Measurements from ENCODE around the gene BMP10. TPM values are rescaled to one million over a fixed set of nuclear protein-coding genes. Genes with fewer than 3 reads are reported as not detected.

The BMP10 gene
- total RNA-seq, 1 donor from 2014 or later, result 0.19 TPM

DNA sequence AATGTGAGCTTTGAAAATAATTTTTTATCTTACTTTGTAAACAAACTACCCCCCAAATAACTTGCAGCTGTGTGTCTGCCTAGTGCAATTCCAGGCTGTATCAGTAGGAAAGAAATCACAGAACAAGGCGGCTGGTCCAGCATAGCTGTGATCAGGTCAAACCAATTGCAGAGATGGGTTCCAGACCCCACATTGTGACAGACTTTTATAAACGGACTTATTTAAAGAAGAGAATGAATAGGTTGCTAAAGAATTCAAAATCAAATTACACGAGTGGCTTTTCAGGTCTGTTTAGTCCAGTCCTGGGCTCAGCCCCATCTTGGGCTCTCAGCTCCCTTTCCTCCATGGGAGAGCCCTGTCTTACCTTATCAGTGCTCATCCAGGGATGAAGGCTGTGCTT lies 11.1 kb downstream of the BMP10 start:
- Histone ChIP-seq H3K27ac (replicated peaks) (no peak overlapping the region), H3K4me3 (no peak overlapping the region), H3K9me3 (replicated peaks) (no peaks in the 10 kb centered on the region), H3K27me3 (ENCODE audit: low read depth) (peaks cover 96% of the 10 kb centered on the region), H3K4me1 (peaks cover 3% of the 10 kb centered on the region), H3K36me3 (no peaks in the 10 kb centered on the region)
- DNase-seq, result no peak
- intact Hi-C loops (cut with micrococcal nuclease), result no loop called here
- TF ChIP-seq CTCF (IDR thresholded peaks at IDR 0.05; ENCODE audit: borderline replicate concordance), result no peak

- Histone ChIP-seq H3K27ac (replicated peaks) (no peak overlapping the region), H3K4me1 (peaks cover 10% of the 10 kb centered on the region), H3K4me3 (no peak overlapping the region), H3K9me3 (replicated peaks) (no peaks in the 10 kb centered on the region), H3K36me3 (no peaks in the 10 kb centered on the region), H3K27me3 (ENCODE audit: low read depth) (peaks cover 89% of the 10 kb centered on the region)
- DNase-seq, result no peak
- intact Hi-C loops (cut with micrococcal nuclease), result no loop called here
- no peak for TF ChIP-seq CTCF (IDR thresholded peaks at IDR 0.05; ENCODE audit: borderline replicate concordance)
Measured at GRCh38 chr2:68857855-68858456, 13.2 kb downstream of the BMP10 start.

DNA sequence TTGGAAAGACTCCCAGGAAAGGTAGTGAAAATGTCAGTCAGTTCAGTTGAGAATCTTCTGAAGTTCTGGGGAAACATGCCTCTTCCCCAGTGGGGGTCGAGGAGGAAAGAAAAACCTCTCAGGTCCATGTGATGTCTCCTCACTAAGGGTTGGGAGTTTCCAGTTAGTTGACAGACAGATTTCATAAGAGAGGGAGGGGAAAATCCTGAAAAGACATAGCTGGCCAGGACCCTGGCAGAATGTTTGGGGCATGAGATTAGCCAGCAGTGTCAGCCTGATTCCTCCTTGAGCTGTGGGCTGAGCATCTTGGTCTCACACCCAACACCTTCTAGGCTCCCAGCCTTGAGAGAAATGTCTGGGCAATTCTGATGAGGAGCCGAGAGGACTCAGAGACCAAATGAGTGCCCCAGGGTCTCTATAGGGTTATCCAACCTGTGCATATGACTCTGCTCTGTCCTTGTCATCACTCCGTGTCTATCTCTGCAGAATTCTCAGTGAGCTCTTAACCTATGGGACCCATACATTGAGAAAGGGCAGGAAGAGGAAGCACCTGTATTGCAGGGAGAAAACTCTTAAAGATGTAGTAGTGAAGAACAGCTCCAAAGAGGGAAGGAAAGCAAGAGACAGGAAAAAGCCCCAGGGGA lies 13.9 kb downstream of the BMP10 start:
- Histone ChIP-seq H3K36me3 (no peaks in the 10 kb centered on the region), H3K4me3 (no peak overlapping the region), H3K4me1 (peaks cover 9% of the 10 kb centered on the region), H3K27ac (replicated peaks) (no peak overlapping the region), H3K27me3 (ENCODE audit: low read depth) (peaks cover 92% of the 10 kb centered on the region), H3K9me3 (replicated peaks) (no peaks in the 10 kb centered on the region)
- no peak for DNase-seq
- intact Hi-C loops (cut with micrococcal nuclease), result no loop called here
- no peak for TF ChIP-seq CTCF (IDR thresholded peaks at IDR 0.05; ENCODE audit: borderline replicate concordance)

DNA sequence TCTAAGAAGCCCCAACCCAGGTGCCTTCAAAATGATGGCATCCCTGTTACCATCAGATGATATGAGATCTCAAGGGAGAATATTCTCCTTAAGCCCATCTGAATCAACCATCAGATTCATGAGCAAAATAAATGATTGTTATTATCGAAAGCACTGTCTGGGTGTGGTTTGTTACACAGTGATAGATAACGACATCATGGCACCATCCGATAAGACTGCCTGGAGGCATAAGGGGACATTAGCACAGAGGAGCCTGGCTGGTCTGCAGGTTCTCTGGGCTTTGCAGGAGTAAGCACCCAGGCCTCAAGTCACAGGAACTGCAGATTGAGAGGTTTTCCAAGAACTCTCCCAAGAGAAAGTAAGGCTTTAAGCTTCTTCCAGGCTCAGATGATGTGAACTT lies 15.6 kb downstream of the BMP10 start:
- H3K9me3 ChIP-seq (replicated peaks), result no peaks in the 10 kb centered on the region
- no peak for TF ChIP-seq CTCF (IDR thresholded peaks at IDR 0.05; ENCODE audit: borderline replicate concordance)
- peaks cover 9% of the 10 kb centered on the region for H3K4me1 ChIP-seq
- H3K27ac ChIP-seq (replicated peaks), result no peak overlapping the region
- DNase-seq, result no peak
- H3K36me3 ChIP-seq, result no peaks in the 10 kb centered on the region
- intact Hi-C loops (cut with micrococcal nuclease), result no loop called here
- no peak overlapping the region for H3K4me3 ChIP-seq
- H3K27me3 ChIP-seq (ENCODE audit: low read depth), result peaks cover 90% of the 10 kb centered on the region

- Histone ChIP-seq H3K9me3 (replicated peaks) (no peaks in the 10 kb centered on the region), H3K36me3 (no peaks in the 10 kb centered on the region), H3K4me3 (no peak overlapping the region), H3K27me3 (ENCODE audit: low read depth) (peaks cover 90% of the 10 kb centered on the region), H3K4me1 (peaks cover 9% of the 10 kb centered on the region), H3K27ac (replicated peaks) (no peak overlapping the region)
- intact Hi-C loops (cut with micrococcal nuclease), result no loop called here
- no peak for TF ChIP-seq CTCF (IDR thresholded peaks at IDR 0.05; ENCODE audit: borderline replicate concordance)
- no peak for DNase-seq
Measured at GRCh38 chr2:68854476-68854875, 16.7 kb downstream of the BMP10 start.
